ENCODE data around the gene CEP78.

Gene CEP78

GRCh38 chr9:78238046-78239038 lies 2.5 kb downstream of the CEP78 start:
- peaks cover 3% of the 10 kb centered on the region; the same call in 1 of the 2 replicates for H3K27me3 ChIP-seq
- no peak for DNase-seq
- no peaks in the 10 kb centered on the region for H3K9me3 ChIP-seq
- TF ChIP-seq, protein P1, sequence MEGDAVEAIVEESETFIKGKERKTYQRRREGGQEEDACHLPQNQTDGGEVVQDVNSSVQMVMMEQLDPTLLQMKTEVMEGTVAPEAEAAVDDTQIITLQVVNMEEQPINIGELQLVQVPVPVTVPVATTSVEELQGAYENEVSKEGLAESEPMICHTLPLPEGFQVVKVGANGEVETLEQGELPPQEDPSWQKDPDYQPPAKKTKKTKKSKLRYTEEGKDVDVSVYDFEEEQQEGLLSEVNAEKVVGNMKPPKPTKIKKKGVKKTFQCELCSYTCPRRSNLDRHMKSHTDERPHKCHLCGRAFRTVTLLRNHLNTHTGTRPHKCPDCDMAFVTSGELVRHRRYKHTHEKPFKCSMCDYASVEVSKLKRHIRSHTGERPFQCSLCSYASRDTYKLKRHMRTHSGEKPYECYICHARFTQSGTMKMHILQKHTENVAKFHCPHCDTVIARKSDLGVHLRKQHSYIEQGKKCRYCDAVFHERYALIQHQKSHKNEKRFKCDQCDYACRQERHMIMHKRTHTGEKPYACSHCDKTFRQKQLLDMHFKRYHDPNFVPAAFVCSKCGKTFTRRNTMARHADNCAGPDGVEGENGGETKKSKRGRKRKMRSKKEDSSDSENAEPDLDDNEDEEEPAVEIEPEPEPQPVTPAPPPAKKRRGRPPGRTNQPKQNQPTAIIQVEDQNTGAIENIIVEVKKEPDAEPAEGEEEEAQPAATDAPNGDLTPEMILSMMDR (IDR thresholded peaks at IDR 0.05; ENCODE audit: low read depth, low read length), result no peak
- H3K36me3 ChIP-seq, result peaks cover 22% of the 10 kb centered on the region
- no peaks in the 10 kb centered on the region for H3K4me1 ChIP-seq
- H3K4me3 ChIP-seq (ENCODE audit: low read depth, low read length), result no peak overlapping the region

GRCh38 chr9:78239506-78239905 lies 3.6 kb downstream of the CEP78 start:
- TF ChIP-seq, protein P1 (IDR thresholded peaks at IDR 0.05; ENCODE audit: low read depth, low read length), result no peak
- peaks cover 29% of the 10 kb centered on the region for H3K36me3 ChIP-seq
- no peaks in the 10 kb centered on the region for H3K9me3 ChIP-seq
- H3K4me3 ChIP-seq (ENCODE audit: low read depth, low read length), result no peak overlapping the region
- H3K4me1 ChIP-seq, result no peaks in the 10 kb centered on the region
- no peak for DNase-seq
- peaks cover 3% of the 10 kb centered on the region; the same call in 1 of the 2 replicates for H3K27me3 ChIP-seq

- DNase-seq, result no peak
- Histone ChIP-seq H3K4me1 (no peaks in the 10 kb centered on the region), H3K4me3 (ENCODE audit: low read depth, low read length) (no peak overlapping the region), H3K36me3 (peaks cover 33% of the 10 kb centered on the region), H3K27me3 (no peaks in the 10 kb centered on the region), H3K9me3 (no peaks in the 10 kb centered on the region)
- TF ChIP-seq, protein P1 (IDR thresholded peaks at IDR 0.05; ENCODE audit: low read depth, low read length), result no peak
Observed at GRCh38 chr9:78242041-78242440, 6.2 kb downstream of the CEP78 start.

GRCh38 chr9:78243130-78243529 lies 7.3 kb downstream of the CEP78 start:
- H3K27me3 ChIP-seq, result no peaks in the 10 kb centered on the region
- H3K36me3 ChIP-seq, result peaks cover 33% of the 10 kb centered on the region
- TF ChIP-seq, protein P1 (IDR thresholded peaks at IDR 0.05; ENCODE audit: low read depth, low read length), result no peak
- H3K4me1 ChIP-seq, result no peaks in the 10 kb centered on the region
- H3K9me3 ChIP-seq, result no peaks in the 10 kb centered on the region
- DNase-seq, result no peak
- no peak overlapping the region for H3K4me3 ChIP-seq (ENCODE audit: low read depth, low read length)

DNA sequence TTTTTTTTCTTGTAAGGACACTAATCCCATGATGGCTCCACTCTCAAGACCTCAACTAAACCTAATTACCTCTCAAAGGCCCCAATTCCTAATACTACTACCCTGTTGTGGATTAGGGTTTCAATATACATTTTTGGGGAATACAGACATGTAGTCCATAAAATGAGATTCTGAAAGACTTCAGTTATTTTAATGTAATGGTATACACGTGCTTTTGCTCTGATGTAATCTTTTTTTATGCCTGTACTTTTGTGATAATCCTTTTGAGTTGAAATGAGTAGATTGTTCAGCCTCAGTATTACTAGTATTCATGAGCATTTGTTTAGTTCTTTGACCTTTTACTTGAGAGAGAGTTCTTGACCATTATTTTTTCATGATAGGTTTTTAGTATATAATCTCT lies 9.5 kb downstream of the CEP78 start:
- H3K27me3 ChIP-seq, result no peaks in the 10 kb centered on the region
- no peaks in the 10 kb centered on the region for H3K9me3 ChIP-seq
- H3K36me3 ChIP-seq, result peaks cover 34% of the 10 kb centered on the region
- TF ChIP-seq, protein P1 (IDR thresholded peaks at IDR 0.05; ENCODE audit: low read depth, low read length), result no peak
- no peak for DNase-seq
- no peaks in the 10 kb centered on the region for H3K4me1 ChIP-seq
- H3K4me3 ChIP-seq (ENCODE audit: low read depth, low read length), result no peak overlapping the region

DNA sequence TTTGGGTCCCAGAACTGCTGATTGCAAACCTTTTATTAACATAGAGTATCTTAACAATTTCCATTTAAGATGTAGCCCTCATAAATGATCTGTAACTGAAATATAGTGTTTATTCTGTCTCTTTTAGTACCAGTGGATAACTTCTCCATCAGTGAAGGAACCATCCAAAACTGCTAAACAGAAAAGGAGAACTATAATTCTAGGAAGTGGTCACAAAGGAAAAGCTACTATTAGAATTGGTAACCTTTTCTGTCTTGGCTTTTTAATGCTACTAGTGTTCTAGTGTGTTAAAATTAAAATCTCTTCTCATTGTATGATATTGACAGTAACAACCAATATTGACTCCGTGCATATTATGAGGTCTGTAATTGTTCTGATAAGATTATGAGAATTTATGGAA lies 12.8 kb downstream of the CEP78 start:
- Histone ChIP-seq H3K27me3 (no peaks in the 10 kb centered on the region), H3K4me3 (ENCODE audit: low read depth, low read length) (no peak overlapping the region), H3K4me1 (no peaks in the 10 kb centered on the region), H3K9me3 (no peaks in the 10 kb centered on the region), H3K36me3 (peaks cover 17% of the 10 kb centered on the region)
- TF ChIP-seq, protein P1 (IDR thresholded peaks at IDR 0.05; ENCODE audit: low read depth, low read length), result no peak
- no peak for DNase-seq
